HG02840 (cell line): ENCODE measurements around the gene C8A.

Experiments used
- ATAC-seq: cut with Tn5 transposase; IDR thresholded peaks from one replicate; pipeline ENCODE4 v1.9.1; 2021; ENCODE audit warnings: mild to moderate bottlenecking, moderate library complexity, moderate number of reproducible peaks; ENCODE audit not compliant: unreplicated experiment, low FRiP score

C8A gene

DNA sequence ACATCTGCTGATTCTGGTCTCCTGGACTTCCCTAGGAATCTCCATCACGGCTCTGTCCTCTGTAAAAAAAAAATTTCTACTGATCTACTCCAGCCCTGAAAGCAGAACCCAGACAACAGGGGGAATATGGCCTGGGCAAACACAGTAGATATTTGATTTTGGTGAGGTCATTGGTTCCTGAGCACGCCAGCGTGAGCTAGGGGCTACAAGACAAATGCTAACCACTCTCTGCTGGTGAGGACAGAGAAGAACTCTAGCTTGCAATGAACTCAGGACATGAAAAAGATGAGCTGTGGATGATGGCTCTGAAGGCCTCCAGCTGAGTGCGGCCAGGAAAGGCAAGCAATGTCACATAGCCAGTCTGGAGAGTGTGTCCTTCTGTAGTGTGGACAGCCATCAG, 18.2 kb upstream of the C8A start:
- ATAC-seq = no peak

DNA sequence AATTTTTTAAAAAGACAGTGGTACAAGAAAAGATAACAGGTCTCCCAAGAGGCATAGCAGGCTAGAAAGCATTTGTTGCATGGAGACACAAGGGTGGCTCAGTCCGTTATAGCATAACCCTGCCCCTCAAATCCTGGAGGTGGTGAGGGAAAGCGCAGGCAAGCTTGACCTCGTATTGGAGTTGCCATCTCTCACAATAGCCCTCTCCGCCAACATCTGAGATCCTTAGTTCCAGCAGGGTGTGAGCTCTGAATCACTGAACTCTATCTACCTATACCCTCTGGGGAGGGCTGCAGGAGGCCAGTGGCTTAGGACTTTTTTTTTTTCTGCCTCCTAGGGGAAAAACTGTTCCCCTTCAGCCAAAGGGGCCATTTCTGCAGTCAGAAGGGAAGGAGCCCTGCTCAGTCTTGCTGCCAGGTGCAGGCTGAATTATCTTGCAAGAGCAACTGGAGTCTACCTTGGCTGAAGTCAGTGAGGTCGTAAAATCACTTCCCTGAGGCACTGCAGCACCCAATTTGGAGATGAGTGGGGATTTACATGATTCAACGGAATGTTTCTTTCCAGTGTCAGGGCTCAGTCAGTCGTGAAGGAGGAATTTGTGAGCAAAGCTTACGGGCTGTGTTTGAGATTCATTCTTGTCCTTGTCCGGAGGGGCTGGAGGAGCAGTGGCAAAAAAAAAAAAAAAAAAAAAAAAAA, 17.2 kb upstream of the C8A start:
- ATAC-seq = no peak

DNA sequence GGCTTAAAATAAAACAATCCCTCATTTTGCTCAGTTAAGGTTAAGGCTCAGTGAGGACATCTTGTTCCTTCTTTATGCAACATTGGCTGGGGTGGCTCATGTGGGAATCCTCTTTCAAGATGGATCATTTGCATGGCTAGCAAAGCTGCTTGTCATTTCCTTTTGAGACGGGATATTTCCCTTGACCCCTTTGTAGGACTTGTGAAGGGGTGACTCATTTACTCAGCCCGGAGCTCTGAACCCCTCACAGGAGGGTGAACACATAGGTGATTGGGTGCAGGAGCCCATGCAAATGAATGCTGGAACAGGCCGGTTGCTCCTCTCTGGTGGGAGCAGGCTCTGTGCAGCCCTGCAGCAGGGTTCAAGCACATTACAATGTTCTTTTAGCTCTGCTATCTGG, 15.8 kb upstream of the C8A start:
- no peak for ATAC-seq

DNA sequence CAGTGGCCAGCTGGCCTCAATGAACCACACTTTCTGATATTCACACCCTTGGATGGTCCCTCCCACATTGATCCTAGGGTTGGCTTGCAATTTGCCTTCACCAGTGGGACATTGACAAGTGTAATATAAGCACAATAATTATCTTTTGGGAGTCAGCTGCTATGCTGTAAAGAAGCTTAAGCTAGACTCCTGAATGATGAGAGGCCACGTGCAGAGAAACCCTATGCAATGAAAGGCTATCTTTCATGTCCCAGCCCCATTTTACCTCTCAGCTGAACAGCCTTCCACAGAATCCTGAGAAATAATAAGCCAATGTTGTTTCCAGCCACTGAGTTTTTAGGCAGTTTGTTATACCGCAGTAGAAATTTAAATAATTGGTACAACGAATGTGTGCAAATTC, 11.1 kb upstream of the C8A start:
- no peak for ATAC-seq

DNA sequence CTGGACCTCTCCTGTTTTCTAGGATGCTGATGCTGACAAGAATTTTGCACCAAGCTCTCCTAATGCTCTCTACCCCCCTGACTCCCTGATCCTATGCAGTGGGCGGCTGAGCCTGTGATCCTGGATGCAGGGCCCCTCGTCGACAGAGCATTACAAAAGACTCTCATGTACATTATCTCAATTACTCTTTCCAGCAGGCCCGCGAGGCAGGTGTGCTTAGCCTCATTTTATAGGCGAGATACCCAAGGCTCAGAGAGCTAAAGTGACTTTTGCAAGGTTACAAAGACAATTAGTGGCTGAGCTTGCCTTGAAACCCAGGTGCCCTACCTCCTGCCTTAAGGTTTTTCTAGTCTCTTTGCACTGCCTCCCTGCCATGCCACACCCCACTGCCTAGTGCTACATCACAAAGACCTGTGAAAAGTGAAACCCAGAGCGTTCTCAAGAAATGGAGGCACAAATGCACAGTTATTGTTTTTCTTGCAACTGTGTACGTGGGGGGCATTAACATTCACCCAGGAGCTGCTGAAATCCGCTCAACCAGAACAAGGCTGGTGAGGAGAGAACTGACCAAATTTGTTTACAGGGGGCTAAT, 10.0 kb upstream of the C8A start:
- no peak for ATAC-seq

DNA sequence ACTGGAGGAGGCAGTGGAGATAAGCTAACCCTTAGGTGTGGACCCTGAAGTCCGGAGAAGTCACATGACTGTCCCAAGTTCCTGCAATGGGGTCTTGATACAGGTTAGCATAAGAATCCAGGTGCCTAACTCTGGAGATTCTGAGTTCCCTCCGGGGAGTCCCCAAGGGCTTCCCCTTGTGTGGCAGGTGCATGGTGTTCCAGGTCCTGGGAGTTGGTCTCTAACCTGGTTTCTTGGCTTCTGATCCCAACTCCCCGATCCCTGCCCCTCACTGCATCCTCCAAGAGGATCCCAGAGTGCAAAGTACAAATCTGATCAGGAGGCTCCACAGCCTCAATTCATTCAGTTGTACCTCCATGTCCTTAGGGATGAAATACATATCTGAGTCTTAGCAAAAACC, 9.3 kb upstream of the C8A start:
- ATAC-seq = no peak

DNA sequence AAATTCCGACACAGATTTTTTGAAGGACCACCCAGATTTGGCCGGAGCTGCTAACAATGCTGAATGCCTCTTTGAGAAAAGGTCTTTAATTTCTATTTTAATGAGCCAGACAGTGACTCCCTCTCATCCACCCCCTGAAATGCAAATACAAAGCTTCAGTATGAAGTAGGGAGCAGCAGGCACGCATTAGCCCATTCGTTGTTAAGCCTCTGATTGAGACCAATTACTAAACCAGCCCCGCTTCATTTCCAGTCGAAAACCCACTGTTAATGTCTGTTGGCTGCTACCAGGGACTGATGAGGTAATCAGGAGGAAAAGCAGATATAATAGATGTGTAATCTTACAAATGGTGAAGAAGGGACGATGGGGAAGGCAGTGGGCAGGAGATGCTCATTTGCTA, 4.8 kb upstream of the C8A start:
- ATAC-seq = no peak

DNA sequence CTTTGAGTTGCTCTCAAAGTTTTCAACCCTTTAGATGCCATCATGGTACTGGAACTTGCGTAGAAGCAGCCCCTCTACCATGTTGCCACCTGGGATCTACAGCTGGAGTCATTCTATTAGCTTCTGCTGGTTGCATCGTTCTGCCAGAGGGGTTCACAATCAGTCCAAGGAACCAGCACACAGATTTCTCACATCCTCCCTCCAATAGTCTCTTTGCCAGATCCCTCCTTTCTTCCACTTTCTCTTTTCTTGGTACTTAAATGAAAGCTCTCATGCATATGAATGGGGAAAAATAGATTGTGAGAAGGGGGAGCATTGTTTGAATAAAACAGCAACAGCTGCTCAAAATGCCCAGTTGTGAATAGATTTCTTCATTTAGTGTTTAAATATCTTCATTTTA, 4.2 kb upstream of the C8A start:
- no peak for ATAC-seq

DNA sequence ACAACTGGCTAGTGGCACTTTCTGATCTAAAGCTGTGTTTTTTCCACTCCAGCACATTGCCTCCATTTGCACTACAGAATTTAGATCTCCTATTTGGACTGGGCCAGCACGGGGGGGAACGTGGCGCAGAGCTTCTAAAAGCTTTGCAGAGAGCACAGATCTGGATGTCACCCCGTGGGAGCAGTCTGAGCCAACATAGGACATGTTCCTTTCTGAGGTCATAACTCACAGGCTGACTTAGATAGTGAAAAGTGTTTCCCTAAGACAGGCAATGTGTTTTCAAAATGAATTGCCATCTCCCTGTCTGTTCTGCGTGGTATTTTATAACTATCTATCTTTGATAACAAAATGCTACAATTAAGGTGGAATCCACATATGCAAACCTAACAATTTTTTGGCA, 3.7 kb upstream of the C8A start:
- no peak for ATAC-seq

DNA sequence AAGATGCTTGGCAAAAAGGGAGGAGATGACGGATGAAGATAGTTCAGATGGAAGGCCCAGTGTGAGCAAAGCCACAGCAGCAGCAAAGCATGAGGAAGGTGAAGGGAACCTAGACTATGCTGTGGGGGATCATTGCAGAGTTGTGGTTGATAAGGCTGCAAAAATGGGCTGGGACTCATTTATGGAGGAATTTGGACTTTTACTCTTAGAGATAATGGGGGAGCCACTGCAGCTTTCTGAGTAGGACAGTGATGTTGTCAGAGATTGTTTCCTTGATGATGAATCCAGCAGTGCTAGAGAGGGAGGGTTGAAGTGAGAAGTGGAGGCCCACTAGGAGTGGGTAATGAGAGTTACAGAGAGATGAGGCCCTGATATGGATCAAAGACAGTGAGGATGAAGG, 2.1 kb upstream of the C8A start:
- no peak for ATAC-seq

DNA sequence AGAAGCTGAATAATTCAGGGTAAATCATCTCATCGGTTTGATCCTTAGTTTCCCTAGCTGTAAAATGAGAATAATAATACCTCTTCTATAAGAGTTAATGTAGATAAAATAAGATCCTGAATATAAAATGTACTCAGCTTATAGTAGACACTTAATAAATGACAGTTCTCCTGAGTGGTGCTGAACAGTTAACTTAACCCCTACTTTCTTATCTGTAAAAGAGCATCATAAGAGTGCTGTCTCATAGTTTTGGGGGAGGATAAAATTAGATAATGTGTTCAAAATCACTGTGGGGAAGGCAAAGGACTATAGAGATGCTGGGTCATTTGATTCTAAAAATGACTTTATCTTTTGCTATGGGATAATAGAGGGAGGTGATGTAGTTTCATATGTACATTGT, 593 bp downstream of the C8A start:
- no peak for ATAC-seq

DNA sequence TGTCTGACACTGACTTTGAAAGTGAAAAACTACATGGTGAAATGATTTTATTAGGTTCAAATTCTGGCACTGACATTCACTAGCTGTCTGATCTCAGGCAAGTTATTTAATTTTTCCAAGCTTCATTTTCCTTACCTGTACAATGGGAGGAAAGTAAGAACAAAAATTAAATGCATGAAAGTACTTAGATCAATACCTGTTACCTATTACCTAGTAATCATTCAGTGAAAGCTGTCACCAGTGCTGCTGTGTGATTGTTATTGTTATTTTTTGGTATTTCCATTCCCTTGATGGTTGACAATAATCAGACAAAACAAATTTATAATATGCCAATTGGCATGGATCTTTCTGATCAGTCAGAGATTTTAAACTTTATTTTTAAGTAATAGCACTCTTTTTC, 1.6 kb downstream of the C8A start:
- no peak for ATAC-seq

DNA sequence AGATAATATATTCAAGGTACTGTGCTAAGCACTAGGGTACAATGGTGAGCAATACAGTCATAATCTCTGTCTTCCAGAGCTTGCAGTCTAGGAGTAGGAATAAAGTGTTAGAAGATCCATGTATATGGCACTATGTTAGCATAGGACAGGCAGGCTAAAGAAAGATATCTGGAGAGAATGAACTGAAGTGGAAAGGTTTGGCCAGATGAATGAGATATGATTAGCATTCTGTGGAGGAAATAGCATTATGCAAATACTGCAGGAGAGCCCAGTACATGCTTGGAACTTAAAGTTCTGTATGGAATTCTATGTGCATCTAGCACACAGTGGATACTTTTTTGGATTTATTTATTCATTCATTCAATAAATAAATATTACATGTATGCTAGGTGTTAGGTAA, 4.7 kb downstream of the C8A start:
- ATAC-seq = no peak

DNA sequence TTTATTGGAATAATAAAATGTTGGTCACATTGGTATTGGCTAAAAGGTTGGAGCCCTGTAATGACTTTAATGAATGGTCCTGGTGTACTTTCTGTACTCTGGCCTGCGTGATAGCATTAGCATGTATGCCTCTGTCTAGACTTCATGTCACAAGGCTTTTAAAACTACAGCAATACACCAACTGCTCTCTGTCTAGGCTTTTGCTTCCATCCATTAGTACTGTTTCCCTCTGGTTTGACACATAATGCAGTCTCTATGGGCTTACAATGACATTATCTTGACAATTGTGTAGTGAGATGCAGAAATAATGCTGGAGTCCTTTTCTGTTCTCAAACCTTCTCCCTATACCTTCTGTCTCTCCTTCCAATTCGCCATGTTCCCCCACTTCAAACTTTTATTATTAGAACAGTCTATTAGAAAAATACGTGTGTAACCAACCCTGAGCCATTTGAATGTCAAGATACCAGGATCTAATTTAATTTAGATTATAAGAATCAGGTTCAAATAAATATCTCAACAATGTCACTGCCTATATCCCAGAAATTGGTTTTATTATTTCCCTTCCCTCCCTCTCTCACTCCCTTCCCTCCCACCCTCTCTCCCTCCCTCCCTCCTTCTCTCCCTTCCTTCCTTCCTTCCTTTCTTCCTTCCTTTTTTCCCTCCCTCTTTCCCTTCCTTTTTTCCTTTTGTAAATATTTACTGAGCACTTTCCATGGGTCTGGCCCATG, 8.8 kb downstream of the C8A start:
- ATAC-seq = no peak

DNA sequence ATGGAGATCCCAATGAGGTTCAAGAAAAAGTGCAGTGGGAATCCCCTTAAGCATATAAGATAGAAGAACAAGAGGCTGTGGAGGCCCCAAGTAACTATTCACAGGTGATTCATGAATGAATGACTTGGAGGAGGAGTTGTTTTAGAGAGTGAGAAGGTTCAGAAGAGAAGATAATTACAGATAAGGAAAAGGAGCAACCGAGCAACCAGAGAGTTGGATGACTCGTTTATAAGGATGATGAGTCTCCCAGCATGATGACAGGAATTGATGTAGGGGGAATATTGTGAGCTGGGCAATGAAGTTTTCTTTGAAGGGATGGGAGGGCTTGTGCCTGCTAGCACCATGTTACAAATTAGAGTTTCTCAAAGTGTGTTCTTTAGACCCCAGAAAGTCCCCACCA, 9.8 kb downstream of the C8A start:
- no peak for ATAC-seq

DNA sequence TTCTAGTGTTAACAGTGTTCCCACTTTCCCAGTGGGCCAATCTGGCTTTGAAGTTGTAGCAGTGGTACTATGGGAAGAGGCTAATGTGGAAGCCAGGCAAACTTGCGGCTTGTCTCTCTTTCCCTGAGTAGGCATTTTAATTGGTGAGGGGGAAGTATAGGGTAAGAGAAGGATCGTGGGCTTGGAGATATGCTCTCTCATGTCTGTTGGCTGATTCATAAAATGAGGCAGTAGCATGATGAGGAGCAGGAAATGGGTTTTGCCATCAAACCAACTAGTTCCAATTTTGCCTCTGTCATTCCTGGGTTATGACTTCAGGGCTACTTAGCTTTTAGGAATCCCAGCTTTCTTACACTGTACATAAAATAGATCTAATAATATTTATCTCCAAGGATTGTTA, 12.1 kb downstream of the C8A start:
- no peak for ATAC-seq

DNA sequence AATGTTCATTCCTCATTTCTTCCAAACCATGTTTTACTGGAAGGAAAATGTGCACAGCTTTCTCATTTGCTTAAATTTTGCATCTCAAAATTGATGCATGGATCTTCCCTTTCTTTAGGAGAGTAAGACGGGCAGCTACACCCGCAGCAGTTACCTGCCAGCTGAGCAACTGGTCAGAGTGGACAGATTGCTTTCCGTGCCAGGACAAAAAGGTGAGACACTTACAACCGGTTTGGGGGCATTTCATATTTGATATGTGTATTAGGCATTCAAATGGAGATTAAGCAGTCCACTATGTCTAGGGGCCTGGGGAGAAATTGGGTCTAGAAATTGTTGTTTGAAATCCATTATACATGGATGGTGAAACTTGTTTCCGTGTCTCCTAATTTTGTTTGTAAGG, 12.9 kb downstream of the C8A start:
- no peak for ATAC-seq

DNA sequence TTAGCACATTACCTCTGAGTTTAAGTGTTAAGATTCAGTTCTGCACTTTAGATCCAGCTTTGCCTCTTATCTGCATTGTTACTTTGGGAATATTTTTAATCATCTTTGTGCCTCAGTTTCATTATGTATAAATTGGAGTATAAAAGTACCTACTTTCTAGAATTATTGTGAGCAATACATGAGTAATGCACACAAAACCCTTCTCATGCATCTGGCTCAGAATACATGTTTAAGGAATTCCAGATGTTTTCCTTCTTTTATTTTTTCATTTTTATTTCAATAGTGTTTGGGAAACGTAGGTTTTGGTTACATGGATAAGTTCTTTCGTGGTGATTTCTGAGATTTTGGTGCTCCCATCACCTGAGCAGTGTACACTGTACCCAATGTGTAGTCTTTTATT, 14.2 kb downstream of the C8A start:
- no peak for ATAC-seq

DNA sequence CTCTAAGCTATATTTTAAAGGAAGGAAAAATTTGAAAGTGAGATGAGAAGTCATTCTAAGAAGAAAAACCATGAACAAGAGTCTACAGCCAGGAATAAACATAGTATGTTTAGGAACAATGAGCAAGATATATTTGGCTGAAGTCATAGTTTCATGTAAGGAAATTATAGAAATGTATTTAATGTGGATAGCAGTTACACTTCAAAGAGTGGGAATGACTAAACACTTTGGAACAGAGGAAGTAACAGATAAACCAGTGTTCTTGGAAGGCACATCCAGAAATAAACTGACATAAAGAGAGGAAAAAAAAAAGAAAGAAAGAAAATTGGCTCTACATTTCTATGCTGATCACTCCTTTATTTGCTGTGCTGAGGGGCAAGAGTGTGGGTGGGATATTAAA, 18.0 kb downstream of the C8A start:
- ATAC-seq = no peak

DNA sequence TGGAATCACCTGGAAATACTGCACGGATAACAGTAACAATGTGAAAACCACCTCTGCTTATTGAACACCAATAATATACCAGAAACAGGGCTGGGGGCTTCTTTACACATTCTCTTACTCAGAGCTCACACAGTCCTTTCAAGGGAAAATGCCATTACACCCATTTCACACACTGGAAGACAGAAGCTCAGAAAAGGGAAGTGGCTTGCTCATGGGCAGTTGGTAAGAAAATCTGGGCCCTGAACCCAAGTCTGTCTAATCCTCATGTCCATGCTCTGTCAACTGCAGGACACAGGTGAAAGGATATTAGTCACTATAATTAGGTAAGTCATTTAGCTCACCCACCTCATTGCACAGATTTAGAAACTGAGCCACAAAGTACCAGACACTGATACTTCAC, 18.6 kb downstream of the C8A start:
- ATAC-seq = no peak

DNA sequence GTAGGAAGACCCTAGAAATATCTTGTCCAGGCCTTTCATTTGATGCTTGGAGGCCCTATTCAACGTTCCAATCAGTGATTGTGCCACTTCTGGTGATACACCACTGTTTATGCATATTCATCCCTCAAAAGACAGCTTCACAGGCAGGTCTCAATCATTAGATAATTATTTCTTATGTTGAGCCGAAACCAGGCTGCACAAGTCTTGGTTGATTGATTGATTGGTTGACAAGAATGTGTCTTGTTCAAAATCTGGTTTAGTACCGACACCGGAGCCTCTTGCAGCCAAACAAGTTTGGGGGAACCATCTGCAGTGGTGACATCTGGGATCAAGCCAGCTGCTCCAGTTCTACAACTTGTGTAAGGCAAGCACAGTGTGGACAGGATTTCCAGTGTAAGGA, 20.1 kb downstream of the C8A start:
- ATAC-seq = no peak

DNA sequence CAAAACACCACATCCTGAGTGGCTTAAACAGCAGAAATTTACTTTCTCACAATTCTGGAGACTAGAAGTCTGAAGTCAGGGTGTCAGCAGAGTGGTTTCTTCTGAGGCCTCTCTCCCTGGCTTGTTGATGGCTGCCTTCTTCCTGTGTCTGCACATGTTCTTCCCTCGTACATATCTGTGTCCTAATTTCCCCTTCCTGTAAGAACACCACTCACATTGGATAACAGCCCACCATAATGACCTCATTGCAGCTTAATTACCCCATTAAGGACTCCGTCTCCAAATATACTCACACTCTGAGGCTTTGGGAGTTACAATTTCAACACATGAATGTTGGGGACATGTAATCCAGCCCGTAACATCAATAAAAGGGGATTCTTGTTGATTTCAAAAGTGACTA, 23.4 kb downstream of the C8A start:
- ATAC-seq = no peak
